A673 (cell line): ENCODE results near the gene DLEC1.

Experiments used
- EZH2 ChIP-seq: fragments of 200-600 bp; sonication (generic); IDR thresholded peaks from 2 replicates; pipeline ENCODE4 v1.6.1; 2017; ENCODE audit warnings: borderline replicate concordance, low read depth, mild to moderate bottlenecking, mixed read lengths, antibody characterized with exemption, low read length; ENCODE audit not compliant: poor library complexity, severe bottlenecking
- TF ChIP-seq, protein P1 (sequence below): fragments of 300-800, 200-600 bp; sonication (generic); conservative IDR thresholded peaks from 2 replicates; pipeline ENCODE4 v1.5.1; 2017; ENCODE audit warnings: low read depth, mild to moderate bottlenecking, antibody characterized with exemption, low read length, moderate library complexity, mixed read lengths

DNA sequence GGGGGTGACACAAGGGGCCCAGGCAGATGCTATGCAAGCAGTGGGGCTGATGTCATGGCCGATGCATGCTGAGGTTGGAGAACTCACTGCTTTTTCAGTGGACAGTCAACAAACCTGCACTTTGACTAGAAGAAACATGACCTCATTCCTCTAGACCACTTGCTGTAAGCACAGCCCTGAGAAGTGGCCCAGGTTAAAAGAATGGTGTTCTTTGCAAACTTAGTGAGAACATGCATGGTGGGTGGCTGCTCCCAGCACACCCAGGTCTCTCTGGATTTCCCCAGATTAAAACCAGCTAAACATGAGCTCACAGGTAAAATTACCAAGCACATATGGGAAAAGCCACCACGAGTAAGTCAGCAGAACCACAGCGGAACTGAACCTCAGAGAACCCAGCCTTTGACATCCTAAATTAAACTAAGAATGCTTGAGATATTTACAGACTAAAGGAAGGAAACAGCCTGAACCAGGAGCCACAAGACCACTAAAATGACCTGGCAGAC is 15.5 kb downstream of the DLEC1 start:
- no peak for TF ChIP-seq EZH2
- TF ChIP-seq, protein P1, sequence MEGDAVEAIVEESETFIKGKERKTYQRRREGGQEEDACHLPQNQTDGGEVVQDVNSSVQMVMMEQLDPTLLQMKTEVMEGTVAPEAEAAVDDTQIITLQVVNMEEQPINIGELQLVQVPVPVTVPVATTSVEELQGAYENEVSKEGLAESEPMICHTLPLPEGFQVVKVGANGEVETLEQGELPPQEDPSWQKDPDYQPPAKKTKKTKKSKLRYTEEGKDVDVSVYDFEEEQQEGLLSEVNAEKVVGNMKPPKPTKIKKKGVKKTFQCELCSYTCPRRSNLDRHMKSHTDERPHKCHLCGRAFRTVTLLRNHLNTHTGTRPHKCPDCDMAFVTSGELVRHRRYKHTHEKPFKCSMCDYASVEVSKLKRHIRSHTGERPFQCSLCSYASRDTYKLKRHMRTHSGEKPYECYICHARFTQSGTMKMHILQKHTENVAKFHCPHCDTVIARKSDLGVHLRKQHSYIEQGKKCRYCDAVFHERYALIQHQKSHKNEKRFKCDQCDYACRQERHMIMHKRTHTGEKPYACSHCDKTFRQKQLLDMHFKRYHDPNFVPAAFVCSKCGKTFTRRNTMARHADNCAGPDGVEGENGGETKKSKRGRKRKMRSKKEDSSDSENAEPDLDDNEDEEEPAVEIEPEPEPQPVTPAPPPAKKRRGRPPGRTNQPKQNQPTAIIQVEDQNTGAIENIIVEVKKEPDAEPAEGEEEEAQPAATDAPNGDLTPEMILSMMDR, result no peak
